Upper lobe of left lung (tissue), 6 donors: ENCODE measurements around the gene TAPBPL. TPM values are rescaled to one million over a fixed set of nuclear protein-coding genes. Genes with fewer than 3 reads are reported as not detected.

Experiments
- ATAC-seq, 2 donors: fragments of 200-7000 bp; cut with Tn5 transposase; one replicate each; pipeline ENCODE4 v1.9.1; 2022; ENCODE audit warnings: mild to moderate bottlenecking in 2 of 2, moderate library complexity in 2 of 2; ENCODE audit not compliant: low FRiP score in 2 of 2
- DNase-seq, 2 donors: peaks; one replicate each; pipeline ENCODE4 v3.0.0-alpha.2; 2019 to 2020
- H3K27ac ChIP-seq, 4 donors: fragments of 200-600 bp; sonication (generic); one replicate each; pipeline ENCODE4 v1.5.1; 2016 to 2019
- H3K27me3 ChIP-seq, 4 donors: fragments of 200-600 bp; sonication (generic); one replicate each; pipeline ENCODE4 v1.5.1; 2017 to 2019
- H3K36me3 ChIP-seq, 4 donors: fragments of 200-600 bp; sonication (generic); one replicate each; pipeline ENCODE4 v1.5.1; 2016 to 2019
- H3K4me1 ChIP-seq, 4 donors: fragments of 200-600 bp; sonication (generic); one replicate each; pipeline ENCODE4 v1.5.1; 2018 to 2019
- H3K4me3 ChIP-seq, 4 donors: fragments of 200-600 bp; sonication (generic); one replicate each; pipeline ENCODE4 v1.5.1; 2017 to 2019; ENCODE audit warnings: mild to moderate bottlenecking in 2 of 4, moderate library complexity in 1 of 4
- H3K9me3 ChIP-seq, 4 donors: fragments of 200-600 bp; sonication (generic); one replicate each; pipeline ENCODE4 v1.5.1; 2018 to 2019
- EP300 ChIP-seq, 4 donors: sonication (generic); formaldehyde crosslinking; IDR thresholded peaks; one replicate each; pipeline ENCODE4 v1.5.1; 2017; ENCODE audit warnings: antibody characterized with exemption in 4 of 4, control low read depth in 2 of 4
- POLR2A ChIP-seq, 4 donors: fragments of 450-650 bp; IDR thresholded peaks; one replicate each; pipeline ENCODE4 v1.5.1; 2016 to 2017; ENCODE audit warnings: antibody characterized with exemption in 4 of 4, mild to moderate bottlenecking in 2 of 4
- POLR2AphosphoS5 ChIP-seq, 2 donors: sonication (generic); formaldehyde crosslinking; IDR thresholded peaks; one replicate each; pipeline ENCODE4 v1.5.1; 2017; ENCODE audit warnings: antibody characterized with exemption in 2 of 2
- WGBS, 2 donors: methylation state at CpG; one replicate each; pipeline ENCODE4 v1.1.5; 2017 to 2018; 5-methylcytosine and 5-hydroxymethylcytosine counted together
- total RNA-seq, 6 donors: library from RNA; depleted of rRNA in 4 of 6; stranded (reverse); fragments of >200 nt in 4 of 6; gene quantifications; one replicate each; pipeline versions ENCODE4 v1.1.0 to v1.2.1, GENCODE V29; 2016 to 2021
- TF ChIP-seq, protein P1 (sequence below), 6 experiments: fragments of 450-650 bp in 4 of 6; fragments of 200-600 bp in 2 of 6; sonication (generic) in 2 of 6; IDR thresholded peaks; one replicate each; pipeline ENCODE4 v1.5.1; 2016 to 2019; ENCODE audit warnings: antibody characterized with exemption in 6 of 6
- donor health status: DM: no; HTN: no; CAD: no; lungs with moderate emphysema.
- donor health status: DM: no; HTN: yes; CAD: no; lungs with severe emphysema.

Gene TAPBPL
- total RNA-seq, 6 donors from 2014 or later = 32.6 to 71.5 (median 46.9) TPM

DNA sequence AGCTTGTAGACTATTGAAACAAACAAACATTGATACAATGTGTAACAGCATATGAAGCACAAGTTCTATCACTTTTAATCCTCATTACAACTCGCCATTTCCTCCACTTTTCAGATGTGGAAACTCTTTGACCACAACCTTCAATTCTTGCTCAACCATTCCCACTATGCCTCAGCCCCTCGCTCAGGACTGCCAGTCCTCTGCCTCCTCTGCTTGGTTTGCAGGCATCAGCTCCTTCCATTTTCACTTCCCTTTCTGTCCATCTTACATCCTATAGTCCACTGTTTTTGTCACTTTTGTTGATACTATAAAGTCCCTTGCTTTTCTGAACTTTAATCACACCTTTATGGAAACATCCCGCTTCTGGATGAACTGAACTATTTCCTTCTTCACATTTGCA, 35.2 kb upstream of the TAPBPL start:
- Histone ChIP-seq H3K4me1 (peaks cover 3 to 10% (median 5%) of the 10 kb centered on the region in 4 donors), H3K4me3 (no peak overlapping the region), H3K36me3 (peaks cover 0 to 3% (median 0%) of the 10 kb centered on the region in 4 donors), H3K9me3 (no peaks in the 10 kb centered on the region), H3K27me3 (no peaks in the 10 kb centered on the region), H3K27ac (no peak overlapping the region)
- TF ChIP-seq POLR2AphosphoS5 (IDR thresholded peaks at IDR 0.05) (peak in 1 of 2 donors; percentile 29), POLR2A (IDR thresholded peaks at IDR 0.05) (no peak), EP300 (IDR thresholded peaks at IDR 0.05) (no peak)
- TF ChIP-seq, protein P1, sequence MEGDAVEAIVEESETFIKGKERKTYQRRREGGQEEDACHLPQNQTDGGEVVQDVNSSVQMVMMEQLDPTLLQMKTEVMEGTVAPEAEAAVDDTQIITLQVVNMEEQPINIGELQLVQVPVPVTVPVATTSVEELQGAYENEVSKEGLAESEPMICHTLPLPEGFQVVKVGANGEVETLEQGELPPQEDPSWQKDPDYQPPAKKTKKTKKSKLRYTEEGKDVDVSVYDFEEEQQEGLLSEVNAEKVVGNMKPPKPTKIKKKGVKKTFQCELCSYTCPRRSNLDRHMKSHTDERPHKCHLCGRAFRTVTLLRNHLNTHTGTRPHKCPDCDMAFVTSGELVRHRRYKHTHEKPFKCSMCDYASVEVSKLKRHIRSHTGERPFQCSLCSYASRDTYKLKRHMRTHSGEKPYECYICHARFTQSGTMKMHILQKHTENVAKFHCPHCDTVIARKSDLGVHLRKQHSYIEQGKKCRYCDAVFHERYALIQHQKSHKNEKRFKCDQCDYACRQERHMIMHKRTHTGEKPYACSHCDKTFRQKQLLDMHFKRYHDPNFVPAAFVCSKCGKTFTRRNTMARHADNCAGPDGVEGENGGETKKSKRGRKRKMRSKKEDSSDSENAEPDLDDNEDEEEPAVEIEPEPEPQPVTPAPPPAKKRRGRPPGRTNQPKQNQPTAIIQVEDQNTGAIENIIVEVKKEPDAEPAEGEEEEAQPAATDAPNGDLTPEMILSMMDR (IDR thresholded peaks at IDR 0.05) = no peak
- 77 to 85% methylated on average over 3 of the region's 3 CpGs for WGBS, 2 donors
- ATAC-seq (peak in 1 of 2 donors; percentile 83), DNase-seq (peak in 1 of 2 donors; percentile 37)

DNA sequence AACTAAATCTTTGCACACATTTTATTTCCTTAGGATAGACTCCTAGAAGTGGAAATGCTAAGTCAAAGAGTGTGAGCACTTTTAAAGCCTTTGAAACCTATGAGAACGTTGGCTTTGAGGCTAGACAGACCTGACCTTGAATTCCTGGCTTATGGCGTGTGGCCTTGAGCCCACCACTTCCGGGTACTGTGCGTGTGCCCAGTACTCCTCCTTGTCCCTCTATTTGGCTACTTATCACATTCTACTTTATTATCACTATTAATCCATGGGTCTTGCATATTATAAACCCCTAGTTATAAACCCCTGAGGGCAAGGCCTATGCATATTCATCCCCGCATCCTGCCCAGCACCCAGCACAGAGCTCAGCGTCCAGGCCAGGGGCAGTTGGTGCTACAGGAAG, 33.0 kb upstream of the TAPBPL start:
- Histone ChIP-seq H3K27ac (no peak overlapping the region), H3K27me3 (no peaks in the 10 kb centered on the region), H3K4me3 (no peak overlapping the region), H3K4me1 (peaks cover 9 to 16% (median 10%) of the 10 kb centered on the region in 4 donors), H3K9me3 (no peaks in the 10 kb centered on the region), H3K36me3 (peaks cover 0 to 3% (median 0%) of the 10 kb centered on the region in 4 donors)
- ATAC-seq (no peak), DNase-seq (no peak)
- 76 to 88% methylated on average over 6 of the region's 6 CpGs for WGBS, 2 donors
- TF ChIP-seq EP300 (IDR thresholded peaks at IDR 0.05) (no peak), POLR2AphosphoS5 (IDR thresholded peaks at IDR 0.05) (no peak), POLR2A (IDR thresholded peaks at IDR 0.05) (no peak)
- TF ChIP-seq, protein P1 (IDR thresholded peaks at IDR 0.05) = no peak

DNA sequence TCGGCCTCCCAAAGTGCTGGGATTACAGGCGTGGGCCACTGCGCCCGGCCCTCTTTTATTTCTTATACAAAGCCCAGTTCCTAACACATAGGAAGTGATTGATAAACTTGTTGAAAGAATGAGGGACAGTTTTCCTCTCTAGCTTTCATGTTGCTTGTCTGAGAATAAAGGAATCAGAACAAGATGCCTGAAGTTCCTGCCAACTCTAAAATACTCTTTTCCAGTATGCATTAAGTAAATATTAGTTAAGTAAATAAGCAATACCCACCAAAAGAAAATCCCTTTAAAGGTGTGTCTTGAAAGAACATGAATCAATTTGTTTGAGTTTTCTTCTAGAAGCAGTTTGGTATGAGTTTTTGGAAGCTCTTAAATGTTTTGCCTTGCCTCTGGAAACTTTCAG, 31.5 kb upstream of the TAPBPL start:
- peak overlapping the region in 2 of 4 donors; percentile 22 to 30 for H3K27ac ChIP-seq
- H3K4me3 ChIP-seq = no peak overlapping the region
- TF ChIP-seq POLR2A (IDR thresholded peaks at IDR 0.05) (no peak), EP300 (IDR thresholded peaks at IDR 0.05) (no peak), POLR2AphosphoS5 (IDR thresholded peaks at IDR 0.05) (no peak)
- TF ChIP-seq, protein P1 (IDR thresholded peaks at IDR 0.05) = no peak
- no peaks in the 10 kb centered on the region for H3K27me3 ChIP-seq
- ATAC-seq (no peak), DNase-seq (no peak)
- H3K36me3 ChIP-seq = peaks cover 0 to 3% (median 0%) of the 10 kb centered on the region in 4 donors
- 45 to 48% methylated on average over 4 of the region's 4 CpGs for WGBS, 2 donors
- H3K9me3 ChIP-seq = no peaks in the 10 kb centered on the region
- peaks cover 11 to 18% (median 13%) of the 10 kb centered on the region in 4 donors for H3K4me1 ChIP-seq

DNA sequence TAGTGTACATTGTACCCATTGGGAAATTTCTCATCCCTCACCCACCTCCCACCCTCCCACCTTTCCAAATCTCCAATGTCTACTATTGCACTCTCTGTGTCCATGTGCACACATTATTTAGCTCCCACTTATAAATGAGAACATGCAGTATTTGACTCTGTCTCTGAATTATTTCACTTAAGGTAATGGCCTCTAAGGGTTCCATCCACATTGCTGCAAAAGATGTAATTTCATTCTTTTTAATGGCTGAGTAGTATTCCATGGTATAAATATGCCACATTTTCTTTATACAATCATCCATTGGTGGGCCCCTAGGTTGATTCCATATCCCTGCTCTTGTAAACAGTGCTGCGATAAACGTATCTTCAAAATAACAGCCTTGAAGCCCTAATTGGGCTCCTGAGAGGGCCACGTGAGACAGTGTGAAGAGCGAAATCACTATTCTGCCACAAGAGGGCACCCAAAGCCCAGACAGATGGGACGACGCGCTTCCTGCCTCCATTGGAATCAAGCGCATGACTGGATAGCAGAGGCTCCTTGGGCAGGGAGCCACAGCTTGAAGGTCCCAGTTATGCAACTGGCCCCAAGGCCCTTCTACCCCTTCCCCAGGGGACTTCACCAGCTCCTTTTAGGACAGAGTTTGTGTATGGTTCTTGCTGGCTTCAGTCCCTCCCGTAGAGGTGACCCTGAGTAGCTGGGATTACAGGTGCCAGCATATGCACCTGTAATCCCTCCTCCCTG, 28.4 kb upstream of the TAPBPL start:
- TF ChIP-seq, protein P1 (IDR thresholded peaks at IDR 0.05) = peak; percentile 79 to 95 (median 88)
- peak; percentile 56 to 61 for TF ChIP-seq POLR2AphosphoS5 (IDR thresholded peaks at IDR 0.05)
- no peak for TF ChIP-seq POLR2A (IDR thresholded peaks at IDR 0.05)
- 1 to 4% methylated on average over 6 to 9 of the region's 9 CpGs for WGBS, 2 donors
- Histone ChIP-seq H3K27me3 (no peaks in the 10 kb centered on the region), H3K4me3 (no peak overlapping the region), H3K9me3 (no peaks in the 10 kb centered on the region), H3K27ac (peak overlapping the region in 1 of 4 donors; percentile 27), H3K4me1 (peaks cover 11 to 18% (median 13%) of the 10 kb centered on the region in 4 donors), H3K36me3 (no peaks in the 10 kb centered on the region)
- peak in 1 of 2 donors; percentile 93 for DNase-seq
- ATAC-seq = peak; percentile 95 to 98
